ENCODE results near the gene UTS2R. TPM values are rescaled to one million over a fixed set of nuclear protein-coding genes. Genes with fewer than 3 reads are reported as not detected.

UTS2R gene
- not detected in 2 replicates for total RNA-seq

GRCh38 chr17:82371333-82372248 lies at the start of gene UTS2R:
Gene UTS2R (plus strand): TSS chr17:82371765. CDS start chr17:82374325, 2,560 bp downstream.

GRCh38 chr17:82333279-82334171 lies 38.0 kb upstream of the UTS2R start, which contains the start of gene SECTM1:
Gene SECTM1 (minus strand): TSS chr17:82333766. CDS start chr17:82327240, 6,526 bp downstream.

GRCh38 chr17:82358465-82359350 lies 12.9 kb upstream of the UTS2R start, which contains the start of gene TEX19:
Gene TEX19 (plus strand): TSS chr17:82359247. CDS start chr17:82362151, 2,904 bp downstream.

GRCh38 chr17:82418001-82418986 lies 46.7 kb downstream of the UTS2R start, which contains the start of the genes HEXD and OGFOD3:
Gene HEXD (plus strand): TSS chr17:82418347. CDS start chr17:82419800, 1,453 bp downstream.
Gene OGFOD3 (minus strand): TSS chr17:82418586. CDS start chr17:82418485, 101 bp downstream.

Small RNA genes within 50 kb of the gene (small RNA-seq; reads per million reads assigned to genes)
- not detected for gene RF00019 (ENCODE audit: low replicate concordance)

Other genes starting within 250 kb of the UTS2R start
- 24.5 and 28.9 TPM in 2 replicates for gene CCDC57, start 158.9 kb upstream of the UTS2R start, total RNA-seq
- gene SLC16A3, start 142.7 kb upstream of the UTS2R start, total RNA-seq, result 347 and 438 TPM in 2 replicates
- 58.4 and 58.6 TPM in 2 replicates for gene CSNK1D, start 98.1 kb upstream of the UTS2R start, total RNA-seq
- 0.66 TPM in 1 of 2 replicates, not detected in the other for gene CD7, start 54.2 kb upstream of the UTS2R start, total RNA-seq
- gene SECTM1, start 38.0 kb upstream of the UTS2R start, total RNA-seq, result 15.2 and 36.3 TPM in 2 replicates
- gene TEX19, start 12.5 kb upstream of the UTS2R start, total RNA-seq, result not detected in 2 replicates
- 6.0 and 12.0 TPM in 2 replicates for gene HEXD, start 46.6 kb downstream of the UTS2R start, total RNA-seq
- 32.8 and 38.9 TPM in 2 replicates for gene OGFOD3, start 46.8 kb downstream of the UTS2R start, total RNA-seq
- 60.4 and 66.7 TPM in 2 replicates for gene CYBC1, start 79.0 kb downstream of the UTS2R start, total RNA-seq
- 37.2 and 45.1 TPM in 2 replicates for gene NARF, start 87.0 kb downstream of the UTS2R start, total RNA-seq
- 44.6 and 48.0 TPM in 2 replicates for gene FOXK2, start 148.0 kb downstream of the UTS2R start, total RNA-seq

Measured in placental pericyte (primary cell).